ENCODE data around the gene DBT.

GRCh38 chr1:100230765-100231164 lies 18.9 kb downstream of the DBT start:
- TF ChIP-seq ETV6 (CRISPR knock-in tag; conservative IDR thresholded peaks at IDR 0.05) (no peak), NONO (IDR thresholded peaks at IDR 0.05) (no peak), NONO (CRISPR knock-in tag; conservative IDR thresholded peaks at IDR 0.05) (no peak), ZSCAN5A (CRISPR knock-in tag; IDR thresholded peaks at IDR 0.05; ENCODE audit: borderline replicate concordance) (no peak), SIX4 (CRISPR knock-in tag; IDR thresholded peaks at IDR 0.05) (no peak), ZNF138 (CRISPR knock-in tag; IDR thresholded peaks at IDR 0.05; ENCODE audit: low read depth) (no peak)
